ENCODE data around the gene SLC7A7. TPM values are rescaled to one million over a fixed set of nuclear protein-coding genes. Genes with fewer than 3 reads are reported as not detected.
A peak's percentile ranks its signal among the peaks of the same experiment; 100 is the strongest.
"Not testable (repeated sequence)": the region's sequence is repeated elsewhere in the genome, so short reads cannot be mapped to it uniquely, and the experiment has no call there.

Gene SLC7A7
- total and polyA plus RNA-seq, 2 experiments from 2014 or later: 3.6 to 4.1 TPM

DNA sequence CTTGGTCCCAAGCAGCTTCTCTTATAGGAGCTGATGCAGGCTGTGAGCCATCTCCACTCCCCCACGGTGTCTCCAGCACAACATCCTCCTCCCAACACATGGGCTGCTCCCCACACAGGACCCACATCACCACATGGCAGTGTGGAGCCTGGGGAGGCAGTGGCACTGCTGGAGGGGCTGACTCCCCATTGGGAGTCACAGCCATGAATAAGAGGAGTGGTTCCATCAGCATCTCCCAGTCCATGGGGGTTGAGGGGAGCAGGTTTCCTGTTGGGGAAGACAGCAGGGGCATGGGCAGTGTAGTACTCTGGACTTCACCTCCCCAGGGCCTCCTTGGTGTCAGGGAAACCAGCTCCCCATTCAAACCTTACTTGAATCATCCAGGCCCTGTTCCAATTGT lies 89.2 kb downstream of the SLC7A7 start:
- Histone ChIP-seq H3K4me2 (no peak overlapping the region), H3K9me2 (ENCODE audit: insufficient read depth) (0 out of 2 replicates have a peak, but pooled peaks cover 6% of the 10 kb centered on the region), H3K27me3 (ENCODE audit: insufficient read depth) (no peaks in the 10 kb centered on the region), H3K4me3 (no peak overlapping the region), H3K36me3 (ENCODE audit: insufficient read depth) (no peaks in the 10 kb centered on the region), H3F3A (replicated peaks; ENCODE audit: low read depth) (no peaks in the 10 kb centered on the region), H3K79me2 (replicated peaks; ENCODE audit: insufficient read depth) (no peaks in the 10 kb centered on the region), H3K27ac (ENCODE audit: low read depth) (no peak overlapping the region), H3K4me1 (ENCODE audit: insufficient read depth) (no peaks in the 10 kb centered on the region), H4K20me1 (replicated peaks; ENCODE audit: insufficient read depth) (no peaks in the 10 kb centered on the region), H2AFZ (no peak overlapping the region)
- peaks cover 4% of the 10 kb centered on the region for H3K27me3 Mint-ChIP-seq (ENCODE audit: insufficient read depth, low read depth, poor library complexity)
- no peak overlapping the region for H3K27ac Mint-ChIP-seq
- no peaks in the 10 kb centered on the region for H3K36me3 Mint-ChIP-seq (ENCODE audit: low read depth)
- no peaks in the 10 kb centered on the region for H3K4me1 Mint-ChIP-seq
- DNase-seq (ENCODE audit: low spot score): no peak
- peaks cover 4% of the 10 kb centered on the region; the same call in 1 of the 3 replicates for H3K9me3 Mint-ChIP-seq
- ATAC-seq: no peak
- no peak for TF ChIP-seq ZNF331 (CRISPR knock-in tag; IDR thresholded peaks at IDR 0.05; ENCODE audit: low read depth)
- no peak for TF ChIP-seq ETS1 (IDR thresholded peaks at IDR 0.05)
- TF ChIP-seq NANOG (IDR thresholded peaks at IDR 0.05; ENCODE audit: borderline replicate concordance): no peak
- no peak for TF ChIP-seq EZH2 (IDR thresholded peaks at IDR 0.05; ENCODE audit: low read depth, unreplicated experiment)
- no peak for TF ChIP-seq ZNF114 (CRISPR knock-in tag; IDR thresholded peaks at IDR 0.05)
- H3K4me3 Mint-ChIP-seq: no peak overlapping the region

- not testable (repeated sequence) for H3K27me3 ChIP-seq (ENCODE audit: insufficient read depth); H3K4me3 ChIP-seq; H3K4me2 ChIP-seq; H3K4me1 ChIP-seq (ENCODE audit: insufficient read depth); H3K27ac ChIP-seq (ENCODE audit: low read depth); H3K36me3 ChIP-seq (ENCODE audit: insufficient read depth); H3K4me3 Mint-ChIP-seq; H2AFZ ChIP-seq; H3K36me3 Mint-ChIP-seq (ENCODE audit: low read depth); H3K27ac Mint-ChIP-seq; H3K9me3 Mint-ChIP-seq; ATAC-seq; H3K9me2 ChIP-seq (ENCODE audit: insufficient read depth); DNase-seq (ENCODE audit: low spot score); H4K20me1 ChIP-seq (replicated peaks; ENCODE audit: insufficient read depth); H3K27me3 Mint-ChIP-seq (ENCODE audit: insufficient read depth, low read depth, poor library complexity); H3K79me2 ChIP-seq (replicated peaks; ENCODE audit: insufficient read depth); H3F3A ChIP-seq (replicated peaks; ENCODE audit: low read depth); H3K4me1 Mint-ChIP-seq
These were observed 89.9 kb downstream of the SLC7A7 start for GRCh38 chr14:22725374-22725773.

DNA sequence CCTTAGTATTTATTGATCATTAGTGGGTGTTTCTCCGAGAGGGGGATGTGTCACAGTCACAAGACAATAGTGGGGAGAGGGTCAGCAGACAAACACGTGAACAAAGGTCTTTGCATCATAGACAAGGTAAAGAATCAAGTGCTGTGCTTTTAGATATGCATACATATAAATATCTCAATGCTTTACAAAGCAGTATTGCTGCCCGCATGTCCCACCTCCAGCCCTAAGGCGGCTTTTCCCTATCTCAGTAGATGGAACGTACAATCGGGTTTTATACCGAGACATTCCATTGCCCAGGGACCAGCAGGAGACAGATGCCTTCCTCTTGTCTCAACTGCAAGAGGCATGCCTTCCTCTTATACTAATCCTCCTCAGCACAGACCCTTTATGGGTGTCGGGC lies 90.4 kb downstream of the SLC7A7 start:
- H3K36me3 ChIP-seq (ENCODE audit: insufficient read depth); H3K36me3 Mint-ChIP-seq (ENCODE audit: low read depth); H3K4me3 ChIP-seq; H3K4me3 Mint-ChIP-seq; DNase-seq (ENCODE audit: low spot score); H4K20me1 ChIP-seq (replicated peaks; ENCODE audit: insufficient read depth); H3K27ac ChIP-seq (ENCODE audit: low read depth); H3K4me2 ChIP-seq; H2AFZ ChIP-seq; H3K27me3 Mint-ChIP-seq (ENCODE audit: insufficient read depth, low read depth, poor library complexity); H3K4me1 ChIP-seq (ENCODE audit: insufficient read depth); H3K27me3 ChIP-seq (ENCODE audit: insufficient read depth); H3K4me1 Mint-ChIP-seq; ATAC-seq; H3F3A ChIP-seq (replicated peaks; ENCODE audit: low read depth); H3K27ac Mint-ChIP-seq; H3K79me2 ChIP-seq (replicated peaks; ENCODE audit: insufficient read depth); H3K9me2 ChIP-seq (ENCODE audit: insufficient read depth); H3K9me3 Mint-ChIP-seq: not testable (repeated sequence)

DNA sequence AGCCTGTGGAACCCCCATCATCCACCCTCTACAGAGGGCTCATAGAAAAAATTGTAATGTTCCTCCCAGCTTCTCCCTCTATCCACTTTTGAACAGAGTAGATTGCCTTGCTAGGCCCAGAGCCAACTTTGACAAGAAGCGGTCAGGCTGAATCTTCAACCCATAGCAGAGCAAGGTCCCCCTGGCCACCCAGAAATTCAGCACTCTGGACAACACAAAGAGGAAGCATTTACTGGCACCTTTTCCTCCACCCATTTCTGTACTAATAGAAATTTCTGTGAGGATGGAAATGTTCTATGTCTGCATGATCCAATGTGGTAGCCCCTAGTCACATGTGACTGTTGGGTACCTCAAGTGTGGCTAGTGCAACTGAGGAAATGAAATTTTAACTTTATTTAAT lies 91.4 kb downstream of the SLC7A7 start:
- Histone ChIP-seq H2AFZ (no peak overlapping the region), H3F3A (replicated peaks; ENCODE audit: low read depth) (no peaks in the 10 kb centered on the region), H3K27me3 (ENCODE audit: insufficient read depth) (no peaks in the 10 kb centered on the region), H3K79me2 (replicated peaks; ENCODE audit: insufficient read depth) (no peaks in the 10 kb centered on the region), H3K9me2 (ENCODE audit: insufficient read depth) (0 out of 2 replicates have a peak, but pooled peaks cover 6% of the 10 kb centered on the region), H3K4me2 (no peak overlapping the region), H3K27ac (ENCODE audit: low read depth) (no peak overlapping the region), H3K4me1 (ENCODE audit: insufficient read depth) (no peaks in the 10 kb centered on the region), H4K20me1 (replicated peaks; ENCODE audit: insufficient read depth) (no peaks in the 10 kb centered on the region), H3K36me3 (ENCODE audit: insufficient read depth) (no peaks in the 10 kb centered on the region), H3K4me3 (no peak overlapping the region)
- Mint-ChIP-seq H3K27me3 (ENCODE audit: insufficient read depth, low read depth, poor library complexity) (peaks cover 4% of the 10 kb centered on the region), H3K27ac (no peak overlapping the region), H3K4me3 (no peak overlapping the region), H3K36me3 (ENCODE audit: low read depth) (no peaks in the 10 kb centered on the region), H3K4me1 (no peaks in the 10 kb centered on the region), H3K9me3 (peaks cover 4% of the 10 kb centered on the region; the same call in 1 of the 3 replicates)
- TF ChIP-seq ZNF331 (CRISPR knock-in tag; IDR thresholded peaks at IDR 0.05; ENCODE audit: low read depth): no peak
- no peak for TF ChIP-seq ZNF114 (CRISPR knock-in tag; IDR thresholded peaks at IDR 0.05)
- peak; percentile 39 for TF ChIP-seq REST (IDR thresholded peaks at IDR 0.05; ENCODE audit: unreplicated experiment)
- ATAC-seq (no peak), DNase-seq (ENCODE audit: low spot score) (no peak)
